Hepatocyte (in vitro differentiated cells): ENCODE measurements around the gene LONP2. TPM values are rescaled to one million over a fixed set of nuclear protein-coding genes. Genes with fewer than 3 reads are reported as not detected.
A peak's percentile ranks its signal among the peaks of the same experiment; 100 is the strongest.

ENCODE experiments used
- DNase-seq: peaks from one replicate; pipeline ENCODE4 v3.0.0-alpha.2; 2016; ENCODE audit warnings: low spot score
- H2AFZ ChIP-seq: fragments of 200-600 bp; sonication (generic); 2 replicates; pipeline ENCODE4 v1.6.0; 2016; ENCODE audit warnings: antibody characterized with exemption, mild to moderate bottlenecking
- H3K27ac ChIP-seq: fragments of 200-600 bp; sonication (generic); 2 replicates; pipeline ENCODE4 v1.5.1; 2016; ENCODE audit warnings: mild to moderate bottlenecking
- H3K27me3 ChIP-seq: fragments of 200-600 bp; sonication (generic); 2 replicates; pipeline ENCODE4 v1.6.1; 2016
- H3K36me3 ChIP-seq: fragments of 200-600 bp; sonication (generic); replicated peaks from 2 replicates; pipeline ENCODE4 v1.5.1; 2016; ENCODE audit warnings: low read depth; ENCODE audit not compliant: insufficient read depth
- H3K4me1 ChIP-seq: fragments of 200-600 bp; sonication (generic); 2 replicates; pipeline ENCODE4 v1.5.1; 2016; ENCODE audit warnings: mild to moderate bottlenecking, moderate library complexity; ENCODE audit not compliant: insufficient read depth
- H3K4me2 ChIP-seq: fragments of 200-600 bp; sonication (generic); 2 replicates; pipeline ENCODE4 v1.6.0; 2016
- H3K4me3 ChIP-seq: fragments of 200-600 bp; sonication (generic); 2 replicates; pipeline ENCODE4 v1.5.1; 2016; ENCODE audit warnings: mild to moderate bottlenecking
- H3K79me2 ChIP-seq: fragments of 200-600 bp; sonication (generic); 2 replicates; pipeline ENCODE4 v1.6.0; 2017; ENCODE audit warnings: mild to moderate bottlenecking
- H3K9me2 ChIP-seq: fragments of 200-600 bp; sonication (generic); replicated peaks from 2 replicates; pipeline ENCODE4 v1.6.0; 2017; ENCODE audit warnings: mild to moderate bottlenecking; ENCODE audit not compliant: insufficient read depth
- H3K9me3 ChIP-seq: fragments of 200-600 bp; sonication (generic); 2 replicates; pipeline ENCODE4 v1.5.1; 2016; ENCODE audit warnings: low read depth, mild to moderate bottlenecking
- H4K20me1 ChIP-seq: fragments of 200-600 bp; sonication (generic); 2 replicates; pipeline ENCODE4 v1.6.0; 2016; ENCODE audit warnings: mild to moderate bottlenecking; ENCODE audit not compliant: insufficient read depth, poor library complexity, severe bottlenecking
- EZH2 ChIP-seq: fragments of 200-600 bp; sonication (generic); IDR thresholded peaks from 2 replicates; pipeline ENCODE4 v1.6.1; 2016; ENCODE audit warnings: antibody characterized with exemption, mild to moderate bottlenecking, borderline replicate concordance
- EZH2phosphoT487 ChIP-seq: fragments of 200-600 bp; sonication (generic); IDR thresholded peaks from one replicate; pipeline ENCODE4 v1.6.1; 2018; ENCODE audit warnings: antibody characterized with exemption, mild to moderate bottlenecking, low read depth, moderate library complexity; ENCODE audit not compliant: unreplicated experiment, severe bottlenecking
- WGBS: methylation state at CpG from one replicate; pipeline ENCODE4 v1.1.6; 2016; ENCODE audit warnings: low lambda C conversion rate; ENCODE audit errors: missing lambda C conversion rate; 5-methylcytosine and 5-hydroxymethylcytosine counted together
- polyA plus RNA-seq: library from polyadenylated mRNA; unstranded; fragments of >200 nt; fragmentation: Nextera tagmentation; extraction: Ambion mirVana; gene quantifications from 2 replicates; pipeline ENCODE4 v1.2.1, GENCODE V29; 2016
- total RNA-seq: library from RNA; depleted of rRNA; stranded (reverse); fragments of >200 nt; gene quantifications from 2 replicates; pipeline ENCODE4 v1.2.3, GENCODE V29; 2014
- TF ChIP-seq, protein P1 (sequence below): fragments of 200-600 bp; sonication (generic); IDR thresholded peaks from 2 replicates; pipeline ENCODE4 v1.5.1; 2016; ENCODE audit warnings: antibody characterized with exemption, mild to moderate bottlenecking; ENCODE audit not compliant: poor library complexity

LONP2 gene
- total and polyA plus RNA-seq, 2 experiments from 2014 or later = 30.1 to 56.8 TPM

DNA sequence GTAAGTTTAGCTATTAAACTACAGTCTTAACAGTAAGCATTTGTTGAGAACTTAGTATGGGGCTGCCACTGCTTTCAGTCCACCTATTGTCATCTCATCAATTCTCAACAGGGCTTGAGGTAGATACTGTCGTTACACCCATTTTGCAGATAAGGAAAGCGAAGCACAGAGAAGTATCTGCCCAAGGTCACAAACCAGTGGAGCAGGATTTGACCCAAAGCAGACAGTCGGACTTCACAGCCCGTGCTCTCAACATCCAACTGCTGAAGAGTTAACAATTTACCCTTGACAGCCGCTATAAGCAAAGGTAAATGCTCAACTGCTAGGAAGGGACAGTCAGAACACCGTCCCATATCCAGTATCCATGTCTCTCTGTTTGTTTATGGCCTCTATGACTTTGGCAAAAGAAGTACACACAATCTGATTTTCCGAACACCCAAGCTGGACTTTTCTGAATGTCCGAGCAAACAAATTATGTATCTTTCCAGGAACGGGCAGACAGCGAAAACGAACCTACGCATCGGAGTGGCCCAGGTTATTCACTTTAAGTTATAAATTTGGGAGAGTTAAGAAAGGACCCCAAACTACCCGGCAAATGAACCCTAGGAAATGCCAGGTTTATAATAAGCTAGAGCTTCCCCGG lies 139.9 kb downstream of the LONP2 start:
- TF ChIP-seq EZH2 = no peak
- no peak for TF ChIP-seq EZH2phosphoT487
- TF ChIP-seq, protein P1, sequence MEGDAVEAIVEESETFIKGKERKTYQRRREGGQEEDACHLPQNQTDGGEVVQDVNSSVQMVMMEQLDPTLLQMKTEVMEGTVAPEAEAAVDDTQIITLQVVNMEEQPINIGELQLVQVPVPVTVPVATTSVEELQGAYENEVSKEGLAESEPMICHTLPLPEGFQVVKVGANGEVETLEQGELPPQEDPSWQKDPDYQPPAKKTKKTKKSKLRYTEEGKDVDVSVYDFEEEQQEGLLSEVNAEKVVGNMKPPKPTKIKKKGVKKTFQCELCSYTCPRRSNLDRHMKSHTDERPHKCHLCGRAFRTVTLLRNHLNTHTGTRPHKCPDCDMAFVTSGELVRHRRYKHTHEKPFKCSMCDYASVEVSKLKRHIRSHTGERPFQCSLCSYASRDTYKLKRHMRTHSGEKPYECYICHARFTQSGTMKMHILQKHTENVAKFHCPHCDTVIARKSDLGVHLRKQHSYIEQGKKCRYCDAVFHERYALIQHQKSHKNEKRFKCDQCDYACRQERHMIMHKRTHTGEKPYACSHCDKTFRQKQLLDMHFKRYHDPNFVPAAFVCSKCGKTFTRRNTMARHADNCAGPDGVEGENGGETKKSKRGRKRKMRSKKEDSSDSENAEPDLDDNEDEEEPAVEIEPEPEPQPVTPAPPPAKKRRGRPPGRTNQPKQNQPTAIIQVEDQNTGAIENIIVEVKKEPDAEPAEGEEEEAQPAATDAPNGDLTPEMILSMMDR = no peak
- under 1% methylated on average over 15 of the region's 15 CpGs for WGBS
- Histone ChIP-seq H3K36me3 (no peaks in the 10 kb centered on the region), H2AFZ (no peak overlapping the region), H3K4me1 (peaks cover 18% of the 10 kb centered on the region), H3K27me3 (no peaks in the 10 kb centered on the region), H3K9me3 (no peaks in the 10 kb centered on the region), H3K79me2 (peaks cover 53% of the 10 kb centered on the region), H3K4me3 (peak overlapping the region; percentile 79), H3K27ac (peak overlapping the region; percentile 100), H3K9me2 (no peaks in the 10 kb centered on the region), H4K20me1 (peaks cover 48% of the 10 kb centered on the region), H3K4me2 (peak overlapping the region; percentile 77)
- peak; percentile 47 for DNase-seq

GRCh38 chr16:48384520-48385252 lies 140.6 kb downstream of the LONP2 start:
- under 1% methylated on average over 18 of the region's 103 CpGs for whole genome bisulfite sequencing
- peaks cover 11% of the 10 kb centered on the region for H3K4me1 ChIP-seq

DNA sequence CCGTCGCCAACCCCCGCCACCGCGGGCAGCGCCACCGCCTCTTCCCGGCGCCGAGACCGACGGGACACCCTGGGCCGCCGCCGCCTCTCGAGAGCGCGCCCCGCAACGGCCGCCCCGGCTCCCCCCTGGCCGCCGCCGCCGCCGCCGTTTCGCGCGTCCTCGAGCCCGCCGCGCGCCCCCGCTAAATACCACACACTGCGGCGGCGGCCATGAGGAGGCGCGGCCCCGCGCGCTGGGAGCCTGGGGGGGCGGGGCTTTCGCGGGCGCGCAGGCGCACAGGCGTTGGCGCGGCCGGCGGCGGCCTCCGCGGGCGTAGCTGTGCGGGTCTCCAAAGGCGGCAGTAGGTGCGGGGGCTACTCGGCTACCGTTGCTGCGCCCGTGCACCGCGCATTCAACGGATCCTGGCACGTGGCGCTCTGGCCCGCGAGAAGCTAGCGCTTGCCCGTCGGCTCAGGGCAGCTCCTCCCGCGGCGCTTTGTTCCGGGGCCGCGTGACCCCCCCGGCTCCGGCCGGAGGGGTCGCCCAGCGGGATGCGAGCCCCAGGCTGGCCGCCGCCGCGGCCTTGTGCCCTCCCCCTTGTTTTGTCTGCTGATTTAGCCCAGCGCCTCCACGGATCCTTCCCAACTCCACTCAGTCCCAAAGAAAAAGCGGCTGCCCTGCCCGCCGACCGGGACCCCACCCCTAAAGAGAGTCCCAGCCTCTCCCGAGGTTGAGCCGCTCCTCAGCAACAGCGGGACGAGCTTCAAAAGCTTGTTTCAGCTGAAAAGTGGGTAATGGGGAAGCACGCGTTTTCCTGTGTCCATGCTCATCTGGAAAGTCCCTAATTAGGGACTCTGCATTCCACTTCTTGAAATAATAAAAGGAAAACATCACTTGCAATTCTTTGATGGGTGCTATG lies 141.4 kb downstream of the LONP2 start, which contains the start of gene SIAH1:
TSS of gene SIAH1 (minus strand) at position 161 of the 898 bp plus-strand sequence. CDS start 22,985 bp downstream, outside the sequence.
- peaks cover 9% of the 10 kb centered on the region for H3K4me1 ChIP-seq
- TF ChIP-seq EZH2phosphoT487 (no peak), EZH2 (no peak)
- TF ChIP-seq, protein P1 = no peak
- H3K27ac ChIP-seq = peak within 1 kb of the TSS; percentile 100
- H3K4me2 ChIP-seq = peak within 1 kb of the TSS; percentile 88
- no peaks in the 10 kb centered on the region for H3K36me3 ChIP-seq
- WGBS = 2% methylated on average over 20 of the region's 105 CpGs
- peaks cover 38% of the 10 kb centered on the region for H3K79me2 ChIP-seq
- H3K4me3 ChIP-seq = peak within 1 kb of the TSS; percentile 91
- no peaks in the 10 kb centered on the region for H3K27me3 ChIP-seq
- peak; percentile 95 for DNase-seq
- H3K9me3 ChIP-seq = no peaks in the 10 kb centered on the region
- peaks cover 33% of the 10 kb centered on the region for H4K20me1 ChIP-seq
- no peaks in the 10 kb centered on the region for H3K9me2 ChIP-seq
- peak within 1 kb of the TSS; percentile 98 for H2AFZ ChIP-seq

More at GRCh38 chr16:48384520-48385252, 140.6 kb downstream of the LONP2 start:
- peak overlapping the region; percentile 91 for H3K4me3 ChIP-seq
- no peaks in the 10 kb centered on the region for H3K36me3 ChIP-seq
- DNase-seq = peak; percentile 81
- TF ChIP-seq EZH2 (no peak), EZH2phosphoT487 (no peak)
- TF ChIP-seq, protein P1 = no peak
- H3K4me2 ChIP-seq = peak overlapping the region; percentile 77
- H3K9me2 ChIP-seq = no peaks in the 10 kb centered on the region
- no peaks in the 10 kb centered on the region for H3K9me3 ChIP-seq
- peaks cover 41% of the 10 kb centered on the region for H4K20me1 ChIP-seq
- peaks cover 46% of the 10 kb centered on the region for H3K79me2 ChIP-seq
- peak overlapping the region; percentile 100 for H3K27ac ChIP-seq
- no peak overlapping the region for H2AFZ ChIP-seq
- no peaks in the 10 kb centered on the region for H3K27me3 ChIP-seq
